PC-3 (cell line): ENCODE results near the gene ASCL2. TPM values are rescaled to one million over a fixed set of nuclear protein-coding genes. Genes with fewer than 3 reads are reported as not detected.

Source experiments
- ATAC-seq: fragments of 200-7000 bp; cut with Tn5 transposase; 2 replicates; pipeline ENCODE4 v1.9.1; 2020; ENCODE audit warnings: mild to moderate bottlenecking, moderate library complexity
- BruUV-seq: library from RNA; stranded (reverse); fragments of 400-500 nt; replicated peaks from 2 replicates; lab custom pipeline; 2021; lab: Mats Ljungman, UMichigan
- CTCF ChIA-PET: fragments of 300-600 bp; sonication (Branson Sonifier 250); formaldehyde crosslinking; loops from one replicate; lab custom pipeline; 2022; ENCODE audit warnings: antibody characterized with exemption; lab: Charles Lee
- POLR2A ChIA-PET: fragments of 300-600 bp; sonication (Branson Sonifier 250); formaldehyde crosslinking; loops from one replicate; lab custom pipeline; 2022; ENCODE audit warnings: antibody characterized with exemption; ENCODE audit not compliant: unreplicated experiment; lab: Charles Lee
- DNase-seq: peaks from one replicate; pipeline ENCODE4 v3.0.0-alpha.2; 2015
- H2AFZ ChIP-seq: fragments of 300-600 bp; sonication (generic); 2 replicates; pipeline ENCODE4 v1.6.0; 2016; ENCODE audit warnings: antibody characterized with exemption, low read length
- H3F3A ChIP-seq: fragments of 300-600 bp; sonication (generic); one replicate; pipeline ENCODE4 v1.6.0; 2017; ENCODE audit warnings: antibody characterized with exemption, low read length, control low read depth, mild to moderate bottlenecking; ENCODE audit not compliant: unreplicated experiment
- H3K27ac ChIP-seq: fragments of 300-600 bp; sonication (generic); 2 replicates; pipeline ENCODE4 v1.5.1; 2016; ENCODE audit warnings: mild to moderate bottlenecking, low read length
- H3K27me3 ChIP-seq: fragments of 300-600 bp; sonication (generic); 2 replicates; pipeline ENCODE4 v1.6.1; 2016; ENCODE audit warnings: low read length, mixed read lengths
- H3K36me3 ChIP-seq: fragments of 300-600 bp; sonication (generic); 2 replicates; pipeline ENCODE4 v1.6.1; 2016; ENCODE audit warnings: low read depth, mixed run types, low read length, mixed read lengths
- H3K4me1 ChIP-seq: fragments of 300-600 bp; sonication (generic); 2 replicates; pipeline ENCODE4 v1.5.1; 2016; ENCODE audit warnings: low read length; ENCODE audit not compliant: insufficient read depth
- H3K4me2 ChIP-seq: fragments of 300-600 bp; sonication (generic); 2 replicates; pipeline ENCODE4 v1.6.0; 2016; ENCODE audit warnings: low read length
- H3K4me3 ChIP-seq: fragments of 300-600 bp; sonication (generic); 2 replicates; pipeline ENCODE4 v1.5.1; 2016; ENCODE audit warnings: mild to moderate bottlenecking, low read length, mixed read lengths
- H3K79me2 ChIP-seq: fragments of 300-600 bp; sonication (generic); 2 replicates; pipeline ENCODE4 v1.6.1; 2017; ENCODE audit warnings: low read length, mixed read lengths
- H3K9ac ChIP-seq: fragments of 300-600 bp; sonication (generic); 2 replicates; pipeline ENCODE4 v1.6.0; 2016; ENCODE audit warnings: mild to moderate bottlenecking, low read length
- H3K9me2 ChIP-seq: fragments of 300-600 bp; sonication (generic); replicated peaks from 2 replicates; pipeline ENCODE4 v1.6.1; 2016; ENCODE audit warnings: mixed run types, low read length, mixed read lengths
- H3K9me3 ChIP-seq: fragments of 300-600 bp; sonication (generic); 2 replicates; pipeline ENCODE4 v1.6.1; 2016; ENCODE audit warnings: low read length, mixed read lengths
- H4K20me1 ChIP-seq: fragments of 300-600 bp; sonication (generic); 2 replicates; pipeline ENCODE4 v1.6.1; 2016; ENCODE audit warnings: low read length, mixed read lengths
- EZH2 ChIP-seq: fragments of 300-600 bp; sonication (generic); IDR thresholded peaks from one replicate; pipeline ENCODE4 v1.6.1; 2017; ENCODE audit warnings: antibody characterized with exemption, mild to moderate bottlenecking, low read length; ENCODE audit not compliant: unreplicated experiment
- EZH2phosphoT487 ChIP-seq: fragments of 300-600 bp; sonication (generic); IDR thresholded peaks from 2 replicates; pipeline ENCODE4 v1.6.1; 2018; ENCODE audit warnings: mild to moderate bottlenecking, antibody characterized with exemption, low read length, borderline replicate concordance
- intact Hi-C: fragments of 100-400 bp; cut with micrococcal nuclease; formaldehyde crosslinking; loops from 2 replicates; pipeline ENCODE4 v1.9.0; 2023
- total RNA-seq: library from RNA; depleted of rRNA; stranded (reverse); fragments of >200 nt; gene quantifications from 2 replicates; pipeline ENCODE4 v1.2.3, GENCODE V29; 2014
- TF ChIP-seq, protein P1 (sequence below): fragments of 300-600 bp; sonication (generic); conservative IDR thresholded peaks from 2 replicates; pipeline ENCODE4 v1.5.1; 2017; ENCODE audit warnings: antibody characterized with exemption, low read depth, mild to moderate bottlenecking, low read length

The ASCL2 gene
- total RNA-seq, 1 experiment from 2014 or later = 1.1 TPM

DNA sequence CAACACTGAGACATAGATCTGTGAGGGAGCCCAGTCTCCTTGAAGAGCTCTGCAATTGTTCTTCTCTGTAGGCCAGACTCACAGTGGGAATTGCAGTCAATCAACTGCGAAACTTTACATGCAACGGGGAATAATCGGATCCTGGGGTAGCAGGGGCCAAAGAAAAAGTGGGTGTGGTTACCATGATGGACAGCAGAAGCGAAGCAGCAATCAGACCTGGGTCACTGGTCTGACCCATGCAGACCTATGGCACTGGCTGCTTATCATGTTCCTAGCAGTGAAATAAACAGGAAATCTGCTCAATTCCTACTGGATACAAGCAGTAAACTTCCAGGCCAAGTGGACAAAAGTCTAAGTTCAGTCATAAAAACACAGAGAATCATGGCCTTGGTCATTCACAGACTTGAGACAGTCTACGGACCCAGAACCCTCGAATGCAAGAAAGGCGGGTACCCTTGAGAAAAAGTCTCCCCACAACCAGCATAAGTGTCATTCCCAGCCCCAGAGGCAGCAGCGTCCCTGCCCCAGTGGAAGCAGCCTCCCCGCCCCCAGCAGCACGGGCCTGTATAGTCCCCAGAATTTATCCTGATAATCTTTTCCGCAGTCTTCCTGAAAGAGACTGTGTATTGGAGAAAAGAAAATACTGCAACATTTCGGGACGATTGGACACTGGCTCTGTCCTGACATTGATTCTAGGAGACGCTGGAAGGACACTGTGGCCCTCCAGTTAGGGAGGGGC, 34.6 kb downstream of the ASCL2 start:
- intact Hi-C loops = no loop called here
- no peak for ATAC-seq
- DNase-seq = no peak
- Histone ChIP-seq H3K4me2 (no peak overlapping the region), H3K27me3 (peaks cover 18% of the 10 kb centered on the region), H3K9me2 (no peaks in the 10 kb centered on the region), H3K36me3 (no peaks in the 10 kb centered on the region), H3F3A (no peaks in the 10 kb centered on the region), H3K79me2 (no peaks in the 10 kb centered on the region), H3K9ac (no peak overlapping the region), H3K9me3 (no peaks in the 10 kb centered on the region), H2AFZ (no peak overlapping the region), H4K20me1 (no peaks in the 10 kb centered on the region), H3K4me1 (no peaks in the 10 kb centered on the region), H3K27ac (no peak overlapping the region), H3K4me3 (no peak overlapping the region)
- ChIA-PET CTCF (no interaction called here), POLR2A (no interaction called here)
- no TSS peak for BruUV-seq
- TF ChIP-seq EZH2phosphoT487 = no peak
- TF ChIP-seq EZH2 = no peak
- TF ChIP-seq, protein P1, sequence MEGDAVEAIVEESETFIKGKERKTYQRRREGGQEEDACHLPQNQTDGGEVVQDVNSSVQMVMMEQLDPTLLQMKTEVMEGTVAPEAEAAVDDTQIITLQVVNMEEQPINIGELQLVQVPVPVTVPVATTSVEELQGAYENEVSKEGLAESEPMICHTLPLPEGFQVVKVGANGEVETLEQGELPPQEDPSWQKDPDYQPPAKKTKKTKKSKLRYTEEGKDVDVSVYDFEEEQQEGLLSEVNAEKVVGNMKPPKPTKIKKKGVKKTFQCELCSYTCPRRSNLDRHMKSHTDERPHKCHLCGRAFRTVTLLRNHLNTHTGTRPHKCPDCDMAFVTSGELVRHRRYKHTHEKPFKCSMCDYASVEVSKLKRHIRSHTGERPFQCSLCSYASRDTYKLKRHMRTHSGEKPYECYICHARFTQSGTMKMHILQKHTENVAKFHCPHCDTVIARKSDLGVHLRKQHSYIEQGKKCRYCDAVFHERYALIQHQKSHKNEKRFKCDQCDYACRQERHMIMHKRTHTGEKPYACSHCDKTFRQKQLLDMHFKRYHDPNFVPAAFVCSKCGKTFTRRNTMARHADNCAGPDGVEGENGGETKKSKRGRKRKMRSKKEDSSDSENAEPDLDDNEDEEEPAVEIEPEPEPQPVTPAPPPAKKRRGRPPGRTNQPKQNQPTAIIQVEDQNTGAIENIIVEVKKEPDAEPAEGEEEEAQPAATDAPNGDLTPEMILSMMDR = no peak

DNA sequence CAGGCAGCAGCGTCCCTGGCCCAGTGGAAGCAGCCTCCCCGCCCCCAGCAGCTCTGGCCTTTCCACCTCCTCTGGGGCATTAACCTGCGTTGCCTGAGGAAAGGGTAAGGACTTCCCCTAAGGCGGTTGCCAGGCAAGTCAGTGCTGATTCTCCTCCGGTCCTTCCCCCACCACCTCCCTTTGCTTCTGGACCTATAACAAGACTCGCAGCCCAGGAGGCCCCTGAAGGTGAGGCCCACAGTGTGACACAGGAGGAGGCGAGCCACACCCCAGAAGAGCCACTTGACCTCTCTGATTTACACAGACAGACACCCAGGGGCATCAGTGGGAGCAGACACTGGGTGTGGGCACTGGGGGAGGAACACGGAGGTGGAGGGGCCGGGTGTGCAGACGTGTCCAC, 35.4 kb downstream of the ASCL2 start:
- no peaks in the 10 kb centered on the region for H4K20me1 ChIP-seq
- H3K9ac ChIP-seq = no peak overlapping the region
- no peak for DNase-seq
- CTCF ChIA-PET = no interaction called here
- H3K4me2 ChIP-seq = no peak overlapping the region
- peaks cover 1% of the 10 kb centered on the region; the same call in 1 of the 2 replicates for H3K9me3 ChIP-seq
- H3F3A ChIP-seq = no peaks in the 10 kb centered on the region
- ATAC-seq = no peak
- no peaks in the 10 kb centered on the region for H3K79me2 ChIP-seq
- no peak overlapping the region for H2AFZ ChIP-seq
- no peaks in the 10 kb centered on the region for H3K36me3 ChIP-seq
- H3K4me3 ChIP-seq = no peak overlapping the region
- no peaks in the 10 kb centered on the region for H3K9me2 ChIP-seq
- no peaks in the 10 kb centered on the region for H3K4me1 ChIP-seq
- H3K27ac ChIP-seq = no peak overlapping the region
- POLR2A ChIA-PET = no interaction called here
- TF ChIP-seq EZH2phosphoT487 (no peak), EZH2 (no peak)
- TF ChIP-seq, protein P1 = no peak
- intact Hi-C loops = no loop called here
- BruUV-seq = no TSS peak
- H3K27me3 ChIP-seq = peaks cover 26% of the 10 kb centered on the region

DNA sequence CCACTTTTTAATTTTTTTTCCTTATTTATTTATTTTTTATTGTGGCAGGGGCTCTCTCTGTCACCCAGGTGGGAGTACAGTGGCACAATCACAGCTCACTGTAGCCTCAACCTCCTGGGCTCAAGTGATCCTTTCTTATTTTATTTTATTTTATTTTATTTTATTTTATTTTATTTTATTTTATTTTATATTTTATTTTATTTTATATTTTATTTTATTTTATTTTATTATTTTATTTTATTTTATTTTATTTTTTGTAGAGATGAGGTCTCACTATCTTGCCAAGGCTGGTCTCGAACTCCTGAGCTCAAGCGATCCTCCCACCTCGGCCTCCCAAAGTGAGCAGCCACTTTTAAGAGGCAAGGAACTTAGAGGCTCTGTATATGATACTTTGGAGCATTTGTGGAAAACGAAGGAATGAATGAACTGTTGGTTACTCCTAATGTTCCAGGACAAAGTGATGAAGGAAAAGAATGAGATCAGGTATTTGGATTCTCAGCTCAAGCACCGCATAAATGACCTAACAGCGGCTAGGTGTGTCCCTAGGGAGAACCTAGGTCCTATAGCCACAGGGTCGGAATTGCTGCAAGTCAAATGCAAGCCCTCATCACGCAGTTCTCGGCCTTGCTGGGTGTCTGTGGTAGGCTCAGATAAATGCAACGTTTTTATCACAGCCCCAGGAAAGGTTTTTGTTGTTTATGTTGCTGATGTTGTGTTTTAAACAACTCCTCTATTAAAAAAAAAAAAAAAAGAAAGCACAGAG, 36.5 kb downstream of the ASCL2 start:
- DNase-seq = no peak
- Histone ChIP-seq H3K4me2 (no peak overlapping the region), H3K79me2 (no peaks in the 10 kb centered on the region), H4K20me1 (no peaks in the 10 kb centered on the region), H3K9me2 (no peaks in the 10 kb centered on the region), H3K4me3 (no peak overlapping the region), H3K27ac (no peak overlapping the region), H3K9ac (no peak overlapping the region), H3K36me3 (no peaks in the 10 kb centered on the region), H3K4me1 (no peaks in the 10 kb centered on the region), H3F3A (no peaks in the 10 kb centered on the region), H3K9me3 (peaks cover 11% of the 10 kb centered on the region; the same call in 1 of the 2 replicates), H2AFZ (no peak overlapping the region), H3K27me3 (peaks cover 28% of the 10 kb centered on the region)
- no peak for TF ChIP-seq EZH2phosphoT487
- TF ChIP-seq EZH2 = no peak
- ChIA-PET CTCF (no interaction called here), POLR2A (no interaction called here)
- intact Hi-C loops = no loop called here
- no peak for ATAC-seq
- no TSS peak for BruUV-seq
